Measurements from ENCODE around the gene GART.
A peak's percentile ranks its signal among the peaks of the same experiment; 100 is the strongest.

The GART gene

DNA sequence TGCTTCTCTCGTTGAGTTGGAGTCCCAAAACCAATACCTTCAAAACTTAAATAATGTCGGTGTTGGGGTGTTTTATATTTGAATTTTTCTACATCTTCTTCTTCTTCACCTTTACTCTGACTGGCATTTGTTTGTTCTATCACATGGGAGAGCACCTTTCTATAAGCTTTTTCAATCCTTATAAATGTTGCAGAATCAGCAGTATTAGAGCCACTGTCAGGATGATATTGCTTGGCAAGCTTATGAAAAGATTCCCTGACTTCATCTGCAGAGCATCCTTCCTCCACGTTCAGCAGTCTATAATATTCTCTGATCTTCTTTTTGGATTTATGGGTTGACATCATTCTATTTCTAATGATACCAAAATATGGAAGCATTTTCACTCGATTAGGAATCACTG lies 53.0 kb downstream of the GART start:
- Histone ChIP-seq H3K9ac (ENCODE audit: low read length in 2 of 2) (no peak overlapping the region), H3K9me3 (ENCODE audit: control insufficient read depth in 2 of 2, low read length in 2 of 2) (no peaks in the 10 kb centered on the region), H3K36me3 (ENCODE audit: control insufficient read depth in 2 of 2, insufficient read depth in 2 of 2, low read length in 2 of 2) (no peaks in the 10 kb centered on the region), H3K27me3 (ENCODE audit: control insufficient read depth in 1 of 2, insufficient read depth in 2 of 2, low read length in 2 of 2) (no peaks in the 10 kb centered on the region), H3K4me1 (ENCODE audit: control insufficient read depth, insufficient read depth, low read length) (peaks cover 6% of the 10 kb centered on the region), H3K4me3 (ENCODE audit: low read length in 2 of 2) (no peak overlapping the region), H3K27ac (ENCODE audit: low read length) (no peak overlapping the region)

DNA sequence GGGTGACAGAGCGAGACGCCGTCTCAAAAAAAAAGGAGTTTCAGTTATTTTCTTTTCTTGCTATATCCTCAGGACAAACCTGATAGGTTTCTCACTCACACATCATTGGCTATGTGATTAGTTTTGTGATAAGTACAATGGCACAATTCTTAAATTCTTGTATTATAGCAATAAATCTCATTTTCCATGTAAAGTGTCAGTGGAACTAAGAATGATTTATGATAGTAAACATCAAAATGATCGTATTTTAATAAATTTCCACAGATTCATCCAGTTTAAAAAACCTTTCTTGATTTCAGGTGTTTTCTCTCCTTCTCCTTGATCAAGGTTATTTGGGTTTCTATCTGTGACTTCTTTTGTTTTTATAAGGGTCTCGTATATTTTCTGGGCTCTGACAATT lies 53.9 kb downstream of the GART start:
- Histone ChIP-seq H3K36me3 (ENCODE audit: control insufficient read depth in 2 of 2, insufficient read depth in 2 of 2, low read length in 2 of 2) (no peaks in the 10 kb centered on the region), H3K27ac (ENCODE audit: low read length) (no peak overlapping the region), H3K9me3 (ENCODE audit: control insufficient read depth in 2 of 2, low read length in 2 of 2) (no peaks in the 10 kb centered on the region), H3K4me3 (ENCODE audit: low read length in 2 of 2) (no peak overlapping the region), H3K9ac (ENCODE audit: low read length in 2 of 2) (no peak overlapping the region), H3K27me3 (ENCODE audit: control insufficient read depth in 1 of 2, insufficient read depth in 2 of 2, low read length in 2 of 2) (no peaks in the 10 kb centered on the region), H3K4me1 (ENCODE audit: control insufficient read depth, insufficient read depth, low read length) (peaks cover 6% of the 10 kb centered on the region)

GRCh38 chr21:33481314-33481943 lies 60.5 kb downstream of the GART start:
- Histone ChIP-seq H3K4me3 (ENCODE audit: low read length in 2 of 2) (no peak overlapping the region), H3K27ac (ENCODE audit: low read length) (no peak overlapping the region), H3K9ac (ENCODE audit: low read length in 2 of 2) (no peak overlapping the region), H3K9me3 (ENCODE audit: control insufficient read depth in 2 of 2, low read length in 2 of 2) (no peaks in the 10 kb centered on the region), H3K4me1 (ENCODE audit: control insufficient read depth, insufficient read depth, low read length) (peaks cover 6% of the 10 kb centered on the region), H3K36me3 (ENCODE audit: control insufficient read depth in 2 of 2, insufficient read depth in 2 of 2, low read length in 2 of 2) (no peaks in the 10 kb centered on the region), H3K27me3 (ENCODE audit: control insufficient read depth in 1 of 2, insufficient read depth in 2 of 2, low read length in 2 of 2) (no peaks in the 10 kb centered on the region)

GRCh38 chr21:33480481-33481103 lies 61.3 kb downstream of the GART start:
- H3K4me1 ChIP-seq (ENCODE audit: control insufficient read depth, insufficient read depth, low read length), result peaks cover 6% of the 10 kb centered on the region
- H3K27ac ChIP-seq (ENCODE audit: low read length), result peak overlapping the region; percentile 90
- peak overlapping the region; percentile 65 to 89 for H3K4me3 ChIP-seq (ENCODE audit: low read length in 2 of 2)
- H3K9ac ChIP-seq (ENCODE audit: low read length in 2 of 2), result peak overlapping the region; percentile 78 to 92
- no peaks in the 10 kb centered on the region for H3K27me3 ChIP-seq (ENCODE audit: control insufficient read depth in 1 of 2, insufficient read depth in 2 of 2, low read length in 2 of 2)
- H3K36me3 ChIP-seq (ENCODE audit: control insufficient read depth in 2 of 2, insufficient read depth in 2 of 2, low read length in 2 of 2), result no peaks in the 10 kb centered on the region
- no peaks in the 10 kb centered on the region for H3K9me3 ChIP-seq (ENCODE audit: control insufficient read depth in 2 of 2, low read length in 2 of 2)

GRCh38 chr21:33479679-33480480 lies 62.0 kb downstream of the GART start, which contains the start of gene TMEM50B:
Gene TMEM50B (minus strand): TSS chr21:33479974. CDS start chr21:33468885, 11,089 bp downstream.
- Histone ChIP-seq H3K27ac (ENCODE audit: low read length) (peak within 1 kb of the TSS; percentile 92), H3K4me1 (ENCODE audit: control insufficient read depth, insufficient read depth, low read length) (peaks cover 6% of the 10 kb centered on the region), H3K9ac (ENCODE audit: low read length in 2 of 2) (peak within 1 kb of the TSS; percentile 78 to 92), H3K27me3 (ENCODE audit: control insufficient read depth in 1 of 2, insufficient read depth in 2 of 2, low read length in 2 of 2) (no peaks in the 10 kb centered on the region), H3K4me3 (ENCODE audit: low read length in 2 of 2) (peak within 1 kb of the TSS; percentile 70 to 91), H3K36me3 (ENCODE audit: control insufficient read depth in 2 of 2, insufficient read depth in 2 of 2, low read length in 2 of 2) (no peaks in the 10 kb centered on the region), H3K9me3 (ENCODE audit: control insufficient read depth in 2 of 2, low read length in 2 of 2) (no peaks in the 10 kb centered on the region)

DNA sequence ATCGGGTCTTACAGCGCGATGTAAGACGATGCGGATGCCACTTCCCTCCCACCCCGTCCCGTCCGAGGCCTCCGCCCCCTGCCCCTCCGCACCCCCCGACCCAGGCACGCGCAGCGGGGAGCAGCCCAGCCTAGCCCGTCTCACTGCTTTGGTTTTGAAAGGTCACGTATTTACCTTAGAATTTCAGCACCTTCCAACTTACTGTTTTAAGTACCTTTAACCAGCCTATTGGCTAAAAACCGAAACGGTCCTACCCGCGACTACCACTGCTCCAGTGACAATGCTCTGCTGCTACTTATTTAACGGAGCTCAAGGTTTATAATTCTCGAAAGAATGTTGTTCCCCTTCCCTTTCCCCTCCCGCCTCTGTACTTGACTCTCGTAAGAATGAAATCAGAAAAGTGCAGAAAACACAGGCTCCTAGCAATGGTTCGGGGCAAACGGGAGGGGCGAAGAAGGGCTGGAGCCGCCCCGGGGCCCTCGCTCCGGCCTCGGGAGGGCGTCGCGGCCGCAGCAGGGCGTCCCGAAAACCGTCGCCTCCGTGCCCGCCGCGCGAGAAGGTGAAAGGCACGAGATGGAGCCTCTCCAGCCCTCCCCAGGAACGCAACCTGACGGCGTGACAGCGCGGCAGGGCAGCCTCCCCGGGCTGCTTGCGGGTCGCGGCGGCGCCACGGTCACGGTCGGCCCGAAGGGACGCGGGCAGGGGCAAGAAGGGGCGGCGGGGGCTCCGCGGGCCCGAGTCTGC lies 62.8 kb downstream of the GART start:
- H3K9ac ChIP-seq (ENCODE audit: low read length in 2 of 2), result peak overlapping the region; percentile 76 to 88
- H3K27me3 ChIP-seq (ENCODE audit: control insufficient read depth in 1 of 2, insufficient read depth in 2 of 2, low read length in 2 of 2), result no peaks in the 10 kb centered on the region
- peak overlapping the region; percentile 70 to 91 for H3K4me3 ChIP-seq (ENCODE audit: low read length in 2 of 2)
- no peaks in the 10 kb centered on the region for H3K9me3 ChIP-seq (ENCODE audit: control insufficient read depth in 2 of 2, low read length in 2 of 2)
- H3K27ac ChIP-seq (ENCODE audit: low read length), result peak overlapping the region; percentile 92
- peaks cover 6% of the 10 kb centered on the region for H3K4me1 ChIP-seq (ENCODE audit: control insufficient read depth, insufficient read depth, low read length)
- H3K36me3 ChIP-seq (ENCODE audit: control insufficient read depth in 2 of 2, insufficient read depth in 2 of 2, low read length in 2 of 2), result no peaks in the 10 kb centered on the region

GRCh38 chr21:33478182-33478581 lies 63.7 kb downstream of the GART start:
- H3K9me3 ChIP-seq (ENCODE audit: control insufficient read depth in 2 of 2, low read length in 2 of 2), result no peaks in the 10 kb centered on the region
- peaks cover 6% of the 10 kb centered on the region for H3K4me1 ChIP-seq (ENCODE audit: control insufficient read depth, insufficient read depth, low read length)
- H3K36me3 ChIP-seq (ENCODE audit: control insufficient read depth in 2 of 2, insufficient read depth in 2 of 2, low read length in 2 of 2), result no peaks in the 10 kb centered on the region
- no peaks in the 10 kb centered on the region for H3K27me3 ChIP-seq (ENCODE audit: control insufficient read depth in 1 of 2, insufficient read depth in 2 of 2, low read length in 2 of 2)
- H3K4me3 ChIP-seq (ENCODE audit: low read length in 2 of 2), result peak overlapping the region; percentile 70 to 91
- H3K27ac ChIP-seq (ENCODE audit: low read length), result peak overlapping the region; percentile 92
- H3K9ac ChIP-seq (ENCODE audit: low read length in 2 of 2), result peak overlapping the region; percentile 76 to 88

- H3K36me3 ChIP-seq (ENCODE audit: control insufficient read depth in 2 of 2, insufficient read depth in 2 of 2, low read length in 2 of 2), result no peaks in the 10 kb centered on the region
- H3K9me3 ChIP-seq (ENCODE audit: control insufficient read depth in 2 of 2, low read length in 2 of 2), result no peaks in the 10 kb centered on the region
- H3K4me1 ChIP-seq (ENCODE audit: control insufficient read depth, insufficient read depth, low read length), result peaks cover 6% of the 10 kb centered on the region
- H3K27me3 ChIP-seq (ENCODE audit: control insufficient read depth in 1 of 2, insufficient read depth in 2 of 2, low read length in 2 of 2), result no peaks in the 10 kb centered on the region
- H3K4me3 ChIP-seq (ENCODE audit: low read length in 2 of 2), result no peak overlapping the region
- H3K9ac ChIP-seq (ENCODE audit: low read length in 2 of 2), result no peak overlapping the region
- no peak overlapping the region for H3K27ac ChIP-seq (ENCODE audit: low read length)
These were observed 64.9 kb downstream of the GART start for GRCh38 chr21:33477066-33477465.

- no peaks in the 10 kb centered on the region for H3K9me3 ChIP-seq (ENCODE audit: control insufficient read depth in 2 of 2, low read length in 2 of 2)
- no peak overlapping the region for H3K9ac ChIP-seq (ENCODE audit: low read length in 2 of 2)
- H3K4me1 ChIP-seq (ENCODE audit: control insufficient read depth, insufficient read depth, low read length), result peaks cover 5% of the 10 kb centered on the region
- no peaks in the 10 kb centered on the region for H3K36me3 ChIP-seq (ENCODE audit: control insufficient read depth in 2 of 2, insufficient read depth in 2 of 2, low read length in 2 of 2)
- no peaks in the 10 kb centered on the region for H3K27me3 ChIP-seq (ENCODE audit: control insufficient read depth in 1 of 2, insufficient read depth in 2 of 2, low read length in 2 of 2)
- H3K27ac ChIP-seq (ENCODE audit: low read length), result no peak overlapping the region
- no peak overlapping the region for H3K4me3 ChIP-seq (ENCODE audit: low read length in 2 of 2)
These were observed 68.6 kb downstream of the GART start for GRCh38 chr21:33473344-33473743.

- H3K27me3 ChIP-seq (ENCODE audit: control insufficient read depth in 1 of 2, insufficient read depth in 2 of 2, low read length in 2 of 2), result no peaks in the 10 kb centered on the region
- no peaks in the 10 kb centered on the region for H3K36me3 ChIP-seq (ENCODE audit: control insufficient read depth in 2 of 2, insufficient read depth in 2 of 2, low read length in 2 of 2)
- H3K27ac ChIP-seq (ENCODE audit: low read length), result no peak overlapping the region
- no peaks in the 10 kb centered on the region for H3K4me1 ChIP-seq (ENCODE audit: control insufficient read depth, insufficient read depth, low read length)
- H3K9me3 ChIP-seq (ENCODE audit: control insufficient read depth in 2 of 2, low read length in 2 of 2), result no peaks in the 10 kb centered on the region
- H3K9ac ChIP-seq (ENCODE audit: low read length in 2 of 2), result no peak overlapping the region
- H3K4me3 ChIP-seq (ENCODE audit: low read length in 2 of 2), result no peak overlapping the region
These were observed 71.2 kb downstream of the GART start for GRCh38 chr21:33470701-33471100.

Measured in stomach smooth muscle (tissue), 2 donors.